ENCODE results near the gene PIK3R2. TPM values are rescaled to one million over a fixed set of nuclear protein-coding genes. Genes with fewer than 3 reads are reported as not detected.
A peak's percentile ranks its signal among the peaks of the same experiment; 100 is the strongest.
"Not testable (repeated sequence)": the region's sequence is repeated elsewhere in the genome, so short reads cannot be mapped to it uniquely, and the experiment has no call there.

Gene PIK3R2
- total RNA-seq, 2 donors from 2014 or later: 18.9 to 21.8 TPM

GRCh38 chr19:18206018-18206417 is 53.1 kb downstream of the PIK3R2 start:
- peak overlapping the region in 3 of 4 donors; percentile 85 to 95 (median 86) for H3K27ac ChIP-seq
- ATAC-seq: no peak
- H3K4me3 ChIP-seq: no peak overlapping the region
- H3K27me3 ChIP-seq: no peaks in the 10 kb centered on the region
- no peaks in the 10 kb centered on the region for H3K9me3 ChIP-seq
- TF ChIP-seq POLR2A (IDR thresholded peaks at IDR 0.05) (no peak), CTCF (IDR thresholded peaks at IDR 0.05) (no peak)
- H3K36me3 ChIP-seq (replicated peaks in 1 of 2; ENCODE audit: insufficient read depth in 1 of 2, low read depth in 2 of 2): no peaks in the 10 kb centered on the region
- WGBS, 2 donors: 81 to 82% methylated on average over 12 of the region's 12 CpGs
- intact Hi-C loops (cut with DNase I): no loop called here
- peaks cover 26% of the 10 kb centered on the region for H3K4me1 ChIP-seq
- no peak for DNase-seq

GRCh38 chr19:18208098-18208951 is 55.4 kb downstream of the PIK3R2 start:
- H3K27me3 ChIP-seq: no peaks in the 10 kb centered on the region
- DNase-seq (peak; percentile 20 to 46 (median 38)), ATAC-seq (no peak)
- H3K36me3 ChIP-seq (replicated peaks in 1 of 2; ENCODE audit: insufficient read depth in 1 of 2, low read depth in 2 of 2): no peaks in the 10 kb centered on the region
- no peak overlapping the region for H3K27ac ChIP-seq
- no peak for TF ChIP-seq POLR2A (IDR thresholded peaks at IDR 0.05)
- TF ChIP-seq CTCF (IDR thresholded peaks at IDR 0.05): peak; percentile 30 to 65 (median 37)
- H3K4me1 ChIP-seq: peaks cover 16% of the 10 kb centered on the region
- no peaks in the 10 kb centered on the region for H3K9me3 ChIP-seq
- intact Hi-C loops (cut with DNase I): no loop called here
- H3K4me3 ChIP-seq: no peak overlapping the region
- WGBS, 2 donors: 14 to 18% methylated on average over 10 to 24 of the region's 32 CpGs

DNA sequence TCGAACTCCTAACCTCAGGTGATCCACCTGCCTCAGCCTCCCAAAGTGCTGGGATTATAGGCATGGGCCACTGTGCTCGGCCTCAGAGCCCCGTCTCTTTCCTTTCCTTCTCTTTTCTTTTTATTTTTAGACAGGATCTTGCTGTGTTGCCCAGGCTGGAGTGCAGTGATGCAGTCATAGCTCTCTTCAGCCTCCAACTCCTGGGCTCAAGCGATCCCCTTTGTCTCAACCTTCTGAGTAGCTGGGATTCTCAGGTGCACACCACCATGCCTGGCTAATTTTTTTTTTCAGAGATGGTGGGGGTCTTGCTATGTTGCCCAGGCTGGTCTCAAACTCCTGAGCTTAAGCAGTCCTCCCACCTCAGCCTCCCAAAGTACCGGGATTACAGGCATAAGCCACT is 56.9 kb downstream of the PIK3R2 start:
- not testable (repeated sequence) for ATAC-seq; H3K27ac ChIP-seq; H3K4me3 ChIP-seq; H3K36me3 ChIP-seq (replicated peaks in 1 of 2; ENCODE audit: insufficient read depth in 1 of 2, low read depth in 2 of 2); DNase-seq; H3K4me1 ChIP-seq; H3K27me3 ChIP-seq; H3K9me3 ChIP-seq
- intact Hi-C loops (cut with DNase I): loop anchor here (5.0 kb wide), 1 partner anchor 42 kb away; no protein-coding TSS in a partner anchor
- 76 to 82% methylated on average over 5 of the region's 5 CpGs for WGBS, 2 donors

- DNase-seq: no peak
- WGBS, 2 donors: 72 to 76% methylated on average over 6 to 14 of the region's 14 CpGs
- no peak for ATAC-seq
- H3K4me3 ChIP-seq: no peak overlapping the region
- H3K36me3 ChIP-seq (replicated peaks in 1 of 2; ENCODE audit: insufficient read depth in 1 of 2, low read depth in 2 of 2): no peaks in the 10 kb centered on the region
- no peaks in the 10 kb centered on the region for H3K9me3 ChIP-seq
- no peaks in the 10 kb centered on the region for H3K27me3 ChIP-seq
- intact Hi-C loops (cut with DNase I): loop anchor here (5.0 kb wide), 1 partner anchor 41 kb away; no protein-coding TSS in a partner anchor
- no peaks in the 10 kb centered on the region for H3K4me1 ChIP-seq
- TF ChIP-seq CTCF (IDR thresholded peaks at IDR 0.05): no peak
- TF ChIP-seq POLR2A (IDR thresholded peaks at IDR 0.05): no peak
- H3K27ac ChIP-seq: no peak overlapping the region
Observed at GRCh38 chr19:18211683-18212082, 58.7 kb downstream of the PIK3R2 start.

DNA sequence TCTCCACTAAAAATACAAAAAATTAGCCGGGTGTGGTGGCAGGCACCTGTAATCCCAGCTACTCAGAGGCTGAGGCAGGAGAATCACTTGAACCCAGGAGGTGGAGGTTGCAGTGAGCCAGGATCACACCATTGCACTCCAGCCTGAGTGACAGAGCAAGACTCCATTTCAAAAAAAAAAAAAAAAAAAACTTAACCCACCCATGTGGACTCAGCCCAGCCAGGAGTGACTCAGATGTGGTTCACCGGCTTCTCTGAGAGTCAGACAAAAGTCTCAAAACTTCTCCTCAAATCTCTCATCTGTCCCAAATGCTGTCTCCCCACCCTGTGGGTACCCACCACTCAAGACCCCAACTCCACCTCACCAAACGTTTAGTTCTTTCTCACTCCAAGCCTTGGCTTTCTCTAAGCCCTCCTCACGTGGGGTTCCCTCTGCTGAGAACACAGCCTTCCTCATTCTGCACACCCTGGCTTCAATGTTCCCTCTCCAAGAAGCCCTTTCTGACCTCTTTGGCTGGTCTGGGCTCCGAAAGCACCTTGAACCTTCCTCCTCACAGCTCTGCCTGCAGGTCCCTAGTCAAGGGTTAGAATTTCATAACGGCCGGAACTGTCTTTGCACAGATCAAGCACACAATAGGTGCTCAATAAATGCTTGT is 61.9 kb downstream of the PIK3R2 start:
- 63 to 72% methylated on average over 7 of the region's 7 CpGs for WGBS, 2 donors
- intact Hi-C loops (cut with DNase I): loop anchor here (5.0 kb wide), 1 partner anchor 37 kb away; no protein-coding TSS in a partner anchor
- no peaks in the 10 kb centered on the region for H3K4me1 ChIP-seq
- H3K27ac ChIP-seq: no peak overlapping the region
- no peak for TF ChIP-seq CTCF (IDR thresholded peaks at IDR 0.05)
- ATAC-seq (no peak), DNase-seq (no peak)
- H3K9me3 ChIP-seq: no peaks in the 10 kb centered on the region
- H3K4me3 ChIP-seq: no peak overlapping the region
- no peaks in the 10 kb centered on the region for H3K36me3 ChIP-seq (replicated peaks in 1 of 2; ENCODE audit: insufficient read depth in 1 of 2, low read depth in 2 of 2)
- H3K27me3 ChIP-seq: no peaks in the 10 kb centered on the region

Data from body of pancreas (tissue), 4 donors.